SK-N-DZ (cell line): Measurements from ENCODE around the gene GABPA.

Experiments used
- DNase-seq: peaks from one replicate; pipeline ENCODE4 v3.0.0-alpha.2; 2015; ENCODE audit warnings: low spot score

GABPA gene

GRCh38 chr21:25809013-25809412 lies 74.2 kb downstream of the GABPA start:
- DNase-seq, result no peak

- DNase-seq, result no peak
Measured at GRCh38 chr21:25811186-25811585, 76.4 kb downstream of the GABPA start.

GRCh38 chr21:25813917-25814316 lies 79.1 kb downstream of the GABPA start:
- DNase-seq, result no peak

GRCh38 chr21:25818121-25818520 lies 83.3 kb downstream of the GABPA start:
- DNase-seq, result peak; percentile 38

- DNase-seq, result no peak
Measured at GRCh38 chr21:25818551-25818950, 83.8 kb downstream of the GABPA start.
